ENCODE results near the gene COPS9.

- TF ChIP-seq EZH2 (IDR thresholded peaks at IDR 0.05; ENCODE audit: low read length, unreplicated experiment), result no peak
- TF ChIP-seq CTCF (conservative IDR thresholded peaks at IDR 0.05; ENCODE audit: low read depth, low read length), result no peak
- TF ChIP-seq EZH2phosphoT487 (IDR thresholded peaks at IDR 0.05; ENCODE audit: borderline replicate concordance, low read length), result no peak
These were observed 19.8 kb upstream of the COPS9 start for GRCh38 chr2:240155745-240156390.

Measured in PC-3 (cell line).